Glutamatergic neuron (in vitro differentiated cells): ENCODE measurements around the gene ATG9B. TPM values are rescaled to one million over a fixed set of nuclear protein-coding genes. Genes with fewer than 3 reads are reported as not detected.

ENCODE experiments used
- DNase-seq: peaks from one replicate; pipeline ENCODE4 v3.0.0; 2022
- H3K27ac Mint-ChIP-seq: one replicate; pipeline ENCODE4 v1.8.0; 2020; ENCODE audit warnings: mild to moderate bottlenecking, mixed read lengths, inconsistent platforms; ENCODE audit not compliant: unreplicated experiment
- H3K27me3 Mint-ChIP-seq: one replicate; pipeline ENCODE4 v1.8.0; 2020; ENCODE audit warnings: mild to moderate bottlenecking, moderate library complexity, mixed read lengths, inconsistent platforms; ENCODE audit not compliant: unreplicated experiment
- H3K36me3 Mint-ChIP-seq: one replicate; pipeline ENCODE4 v1.8.0; 2020; ENCODE audit warnings: mild to moderate bottlenecking, mixed read lengths, inconsistent platforms; ENCODE audit not compliant: unreplicated experiment
- H3K4me1 Mint-ChIP-seq: one replicate; pipeline ENCODE4 v1.8.0; 2020; ENCODE audit warnings: mild to moderate bottlenecking, low read depth, mixed read lengths, inconsistent platforms; ENCODE audit not compliant: unreplicated experiment
- H3K4me3 Mint-ChIP-seq: one replicate; pipeline ENCODE4 v1.8.0; 2020; ENCODE audit warnings: mild to moderate bottlenecking, mixed read lengths, inconsistent platforms; ENCODE audit not compliant: unreplicated experiment
- H3K9me3 Mint-ChIP-seq: one replicate; pipeline ENCODE4 v1.8.0; 2020; ENCODE audit warnings: mild to moderate bottlenecking, moderate library complexity, mixed read lengths, inconsistent platforms; ENCODE audit not compliant: unreplicated experiment
- CTCF ChIP-seq: fragments of 200-600 bp; sonication (generic); IDR thresholded peaks from one replicate; pipeline ENCODE4 v1.5.0; 2021; ENCODE audit not compliant: partially characterized antibody, unreplicated experiment
- long read RNA-seq: library from polyadenylated mRNA; unstranded; transcript quantifications from one replicate; pipeline ENCODE4 v2.0.0, GENCODE V29; 2020; ENCODE audit not compliant: unreplicated experiment
- total RNA-seq: library from RNA; stranded (reverse); fragmentation: NEBNext Ultra II Directional; extraction: Animal tissue kit (Norgen Biotek cat#: 25700); gene quantifications from one replicate; pipeline ENCODE4 v1.2.1, GENCODE V29; 2021; ENCODE audit not compliant: unreplicated experiment

ATG9B gene
- total RNA-seq = 9.4 TPM
- long read RNA-seq, partial matches to known transcripts = 2 of 2 reads
- long read RNA-seq, other reads (novel, unspliced or antisense) = 0 of 2 reads

GRCh38 chr7:151024435-151025056 is at the start of gene ATG9B:
Gene ATG9B (minus strand): TSS chr7:151024494. CDS start chr7:151024423, 71 bp downstream.
- peaks cover 42% of the 10 kb centered on the region for H3K4me1 Mint-ChIP-seq
- H3K27ac Mint-ChIP-seq = peak within 1 kb of the TSS; percentile 60
- no peak for TF ChIP-seq CTCF
- no peaks in the 10 kb centered on the region for H3K36me3 Mint-ChIP-seq
- DNase-seq = no peak
- peaks cover 27% of the 10 kb centered on the region for H3K9me3 Mint-ChIP-seq
- H3K27me3 Mint-ChIP-seq = peaks cover 23% of the 10 kb centered on the region
- H3K4me3 Mint-ChIP-seq = peak within 1 kb of the TSS; percentile 72

GRCh38 chr7:151073990-151074389 is 49.7 kb upstream of the ATG9B start:
- H3K27ac Mint-ChIP-seq = no peak overlapping the region
- peaks cover 7% of the 10 kb centered on the region for H3K27me3 Mint-ChIP-seq
- peaks cover 4% of the 10 kb centered on the region for H3K36me3 Mint-ChIP-seq
- no peak for DNase-seq
- peaks cover 10% of the 10 kb centered on the region for H3K4me1 Mint-ChIP-seq
- TF ChIP-seq CTCF = no peak
- peaks cover 4% of the 10 kb centered on the region for H3K9me3 Mint-ChIP-seq
- no peak overlapping the region for H3K4me3 Mint-ChIP-seq

- Mint-ChIP-seq H3K27ac (no peak overlapping the region), H3K36me3 (peaks cover 4% of the 10 kb centered on the region), H3K4me1 (peaks cover 3% of the 10 kb centered on the region), H3K27me3 (peaks cover 2% of the 10 kb centered on the region), H3K9me3 (peaks cover 4% of the 10 kb centered on the region), H3K4me3 (no peak overlapping the region)
- DNase-seq = no peak
- no peak for TF ChIP-seq CTCF
Observed at GRCh38 chr7:151071032-151071866, 47.0 kb upstream of the ATG9B start.

GRCh38 chr7:151070574-151070960 is 46.3 kb upstream of the ATG9B start:
- peaks cover 2% of the 10 kb centered on the region for H3K27me3 Mint-ChIP-seq
- peaks cover 4% of the 10 kb centered on the region for H3K9me3 Mint-ChIP-seq
- H3K4me3 Mint-ChIP-seq = no peak overlapping the region
- TF ChIP-seq CTCF = no peak
- no peaks in the 10 kb centered on the region for H3K4me1 Mint-ChIP-seq
- H3K36me3 Mint-ChIP-seq = peaks cover 4% of the 10 kb centered on the region
- DNase-seq = no peak
- no peak overlapping the region for H3K27ac Mint-ChIP-seq
